GM12864 (cell line): ENCODE data around the gene CD226.
"Not testable (repeated sequence)": the region's sequence is repeated elsewhere in the genome, so short reads cannot be mapped to it uniquely, and the experiment has no call there.

Experiments
- DNase-seq: peaks from one replicate; pipeline ENCODE4 v3.0.0-alpha.2; 2011; ENCODE audit warnings: low read depth
- H3K4me3 ChIP-seq: 2 replicates; pipeline ENCODE4 v1.5.1; 2011; ENCODE audit warnings: mild to moderate bottlenecking, low read depth, low read length, control low read depth
- TF ChIP-seq, protein P1 (sequence below): IDR thresholded peaks from 2 replicates; pipeline ENCODE4 v1.5.1; 2011; ENCODE audit warnings: low read depth, mild to moderate bottlenecking, moderate library complexity, low read length, control low read depth, inconsistent platforms; ENCODE audit errors: missing control alignments

The CD226 gene

DNA sequence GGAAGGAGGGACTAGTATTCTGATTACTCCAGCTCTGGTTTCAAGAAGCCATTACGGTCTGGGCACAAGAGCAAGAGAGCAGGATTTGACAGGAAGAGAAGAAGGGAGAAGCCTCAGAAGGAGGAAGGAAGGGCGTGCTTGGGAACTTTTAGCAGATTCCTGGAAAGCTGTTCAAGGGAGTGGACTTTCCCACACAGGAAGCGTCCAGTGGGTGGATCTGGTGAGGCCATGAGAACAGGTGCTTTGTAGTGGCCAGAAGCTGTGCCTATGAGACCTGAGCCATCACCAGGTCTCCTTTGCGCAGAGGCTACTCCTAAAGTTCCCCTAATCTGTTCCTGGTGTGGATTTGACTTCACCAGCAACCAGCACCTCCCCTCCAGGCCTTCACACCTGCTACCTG lies 62.3 kb downstream of the CD226 start:
- DNase-seq, result no peak
- H3K4me3 ChIP-seq, result no peak overlapping the region
- TF ChIP-seq, protein P1, sequence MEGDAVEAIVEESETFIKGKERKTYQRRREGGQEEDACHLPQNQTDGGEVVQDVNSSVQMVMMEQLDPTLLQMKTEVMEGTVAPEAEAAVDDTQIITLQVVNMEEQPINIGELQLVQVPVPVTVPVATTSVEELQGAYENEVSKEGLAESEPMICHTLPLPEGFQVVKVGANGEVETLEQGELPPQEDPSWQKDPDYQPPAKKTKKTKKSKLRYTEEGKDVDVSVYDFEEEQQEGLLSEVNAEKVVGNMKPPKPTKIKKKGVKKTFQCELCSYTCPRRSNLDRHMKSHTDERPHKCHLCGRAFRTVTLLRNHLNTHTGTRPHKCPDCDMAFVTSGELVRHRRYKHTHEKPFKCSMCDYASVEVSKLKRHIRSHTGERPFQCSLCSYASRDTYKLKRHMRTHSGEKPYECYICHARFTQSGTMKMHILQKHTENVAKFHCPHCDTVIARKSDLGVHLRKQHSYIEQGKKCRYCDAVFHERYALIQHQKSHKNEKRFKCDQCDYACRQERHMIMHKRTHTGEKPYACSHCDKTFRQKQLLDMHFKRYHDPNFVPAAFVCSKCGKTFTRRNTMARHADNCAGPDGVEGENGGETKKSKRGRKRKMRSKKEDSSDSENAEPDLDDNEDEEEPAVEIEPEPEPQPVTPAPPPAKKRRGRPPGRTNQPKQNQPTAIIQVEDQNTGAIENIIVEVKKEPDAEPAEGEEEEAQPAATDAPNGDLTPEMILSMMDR, result no peak

DNA sequence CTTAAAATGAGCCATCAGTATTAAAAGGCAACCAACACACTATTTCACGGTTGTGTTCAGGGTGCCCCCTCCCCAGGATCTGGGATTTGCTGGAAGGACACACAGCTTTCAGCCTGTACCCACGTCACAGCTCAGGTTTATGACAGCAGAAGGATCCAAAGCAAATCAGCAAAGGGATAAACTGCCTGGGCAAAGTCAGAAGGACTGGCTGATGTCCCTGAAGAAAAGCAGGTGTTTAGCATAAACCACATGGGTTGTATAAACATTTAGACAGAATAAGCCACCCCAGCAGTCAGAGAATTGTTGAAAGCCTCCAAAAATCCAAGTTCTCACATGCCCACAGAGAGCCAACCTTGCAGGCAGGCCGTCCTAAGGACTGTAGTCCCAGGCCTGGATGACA lies 63.9 kb downstream of the CD226 start:
- H3K4me3 ChIP-seq, result no peak overlapping the region
- no peak for DNase-seq
- TF ChIP-seq, protein P1, result no peak

DNA sequence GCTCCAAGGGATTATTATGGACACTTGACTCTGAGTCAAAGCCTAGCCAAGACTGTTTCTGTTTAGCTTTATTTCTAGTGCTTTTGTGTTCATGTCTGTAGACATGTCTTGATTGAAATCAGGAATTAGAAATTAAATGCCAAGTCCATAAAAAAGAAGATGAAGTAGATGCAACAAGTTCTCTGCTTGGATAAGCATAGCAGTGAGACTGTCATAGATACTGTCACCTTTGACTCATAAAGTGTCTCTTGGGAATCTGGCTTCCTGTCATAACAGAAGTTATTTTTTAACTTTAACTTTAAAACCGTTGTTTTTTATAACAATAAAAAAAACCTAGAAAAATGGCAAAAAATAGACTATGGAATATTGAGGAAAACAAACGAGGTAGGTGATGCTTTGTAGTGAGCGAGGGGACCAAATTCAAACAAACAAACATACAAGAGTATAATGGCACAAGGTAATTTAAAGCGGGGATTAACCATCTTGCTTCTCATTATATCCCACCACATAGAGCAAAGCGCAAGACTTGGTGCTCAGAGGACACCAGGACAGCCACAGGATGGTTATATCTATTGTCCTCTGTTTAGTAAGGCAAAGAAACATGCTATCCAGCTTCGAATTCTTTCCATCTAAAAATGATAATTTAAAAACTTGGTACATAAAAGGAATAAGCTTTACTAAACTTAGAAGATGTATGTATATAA lies 64.6 kb downstream of the CD226 start:
- DNase-seq, result no peak
- TF ChIP-seq, protein P1, result no peak
- H3K4me3 ChIP-seq, result no peak overlapping the region

DNA sequence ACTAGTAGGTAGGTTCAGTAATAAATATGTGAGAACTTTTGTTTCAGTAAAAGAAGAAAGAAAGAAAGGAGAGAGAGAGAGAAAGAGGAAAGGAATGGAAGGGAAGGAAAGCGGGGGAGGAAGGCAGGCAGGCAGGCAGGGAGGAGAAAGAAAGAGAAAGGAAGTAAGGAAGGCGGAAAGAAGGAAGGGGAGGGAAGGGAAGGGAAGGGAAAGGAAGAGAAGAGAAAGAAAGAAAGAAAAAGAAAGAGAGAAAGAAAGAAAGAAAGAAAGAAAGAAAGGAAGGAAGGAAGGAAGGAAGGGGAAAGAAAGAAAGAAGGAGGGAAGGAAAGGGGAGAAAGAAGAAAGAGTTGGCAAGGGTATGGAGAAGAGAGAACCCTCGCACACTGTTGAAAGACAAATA lies 67.6 kb downstream of the CD226 start:
- no peak for DNase-seq
- H3K4me3 ChIP-seq, result no peak overlapping the region
- TF ChIP-seq, protein P1, result no peak

DNA sequence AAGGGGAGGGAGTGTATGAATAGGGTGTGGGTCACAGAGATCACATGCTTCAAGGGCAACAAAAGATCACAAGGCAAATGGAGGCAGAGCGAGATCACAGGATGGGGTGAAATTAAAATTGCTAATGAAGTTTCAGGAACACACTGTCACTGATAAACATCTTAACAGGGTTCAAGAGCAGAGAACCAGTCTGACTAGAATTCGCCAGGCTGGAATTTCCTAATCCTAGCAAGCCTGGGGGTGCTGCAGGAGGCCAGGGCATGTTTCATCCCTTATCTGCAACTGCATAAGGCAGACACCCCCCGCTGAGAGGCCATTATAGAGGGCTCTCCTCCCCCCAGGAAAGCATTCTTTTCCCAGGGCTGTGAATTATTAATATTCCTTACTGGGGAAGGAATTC lies 68.6 kb downstream of the CD226 start:
- not testable (repeated sequence) for DNase-seq, H3K4me3 ChIP-seq

DNA sequence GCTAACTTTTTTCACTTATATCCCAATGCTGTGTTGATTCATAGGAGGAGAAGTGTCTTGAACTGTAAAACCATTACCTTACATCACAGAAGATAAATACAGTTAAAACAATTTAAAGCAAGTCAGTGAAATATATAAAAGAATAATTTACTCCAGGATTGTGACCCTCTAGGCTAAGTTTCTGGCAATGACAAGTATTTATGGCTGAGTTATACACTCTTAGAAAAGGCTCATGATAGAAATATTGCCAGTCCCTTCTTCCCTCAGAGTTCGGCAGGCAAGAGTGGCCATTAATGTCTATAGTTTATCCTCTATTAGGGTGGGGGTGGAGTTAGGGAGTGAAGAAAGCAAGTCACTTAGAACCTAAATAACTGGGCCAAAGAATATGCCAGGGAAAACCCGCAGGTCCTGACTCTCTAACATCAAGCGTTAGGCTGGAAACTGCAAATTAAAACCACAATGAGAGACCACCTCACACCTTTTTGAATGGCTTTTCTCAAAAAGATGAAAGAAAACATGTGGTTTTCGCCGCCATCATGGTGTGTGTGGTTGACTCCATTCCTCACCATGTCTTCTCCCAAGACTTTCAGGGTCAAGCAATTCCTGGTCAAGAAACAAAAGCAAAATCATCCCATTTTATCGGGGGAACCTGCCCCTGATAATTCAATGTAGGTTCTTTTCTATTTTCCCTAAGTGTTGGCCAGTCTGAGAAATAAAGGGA lies 69.3 kb downstream of the CD226 start:
- no peak for DNase-seq
- TF ChIP-seq, protein P1, result no peak
- no peak overlapping the region for H3K4me3 ChIP-seq

DNA sequence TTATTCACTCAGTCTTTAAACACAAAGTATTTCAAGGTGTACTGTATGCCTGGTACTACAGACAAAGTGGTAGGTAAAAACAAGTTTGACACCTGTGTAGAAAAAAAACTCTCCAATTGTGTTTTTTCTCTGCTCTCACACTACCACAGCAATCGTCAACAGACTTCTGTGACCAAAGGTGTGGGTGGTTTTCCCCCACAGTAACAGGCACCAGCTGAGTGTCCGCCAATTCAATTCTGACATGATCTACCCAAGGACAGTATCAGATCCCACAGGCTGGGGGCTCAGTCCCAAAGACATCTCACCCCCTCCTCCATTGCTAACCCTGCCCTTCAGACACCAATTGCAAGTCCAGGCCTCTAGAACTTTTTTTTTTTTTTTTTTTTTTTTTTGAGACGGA lies 71.2 kb downstream of the CD226 start:
- no peak for DNase-seq
- H3K4me3 ChIP-seq, result no peak overlapping the region
- TF ChIP-seq, protein P1, result no peak
